Measurements from ENCODE around the gene METTL26. TPM values are rescaled to one million over a fixed set of nuclear protein-coding genes. Genes with fewer than 3 reads are reported as not detected.

The METTL26 gene
- total and polyA plus RNA-seq, 2 experiments from 2014 or later = 155 to 218 TPM

GRCh38 chr16:674214-674881 is 38.2 kb upstream of the METTL26 start:
- H3K9me2 ChIP-seq (ENCODE audit: insufficient read depth) = no peaks in the 10 kb centered on the region
- H3K4me3 ChIP-seq = no peak overlapping the region
- H3K4me1 ChIP-seq (ENCODE audit: insufficient read depth) = no peaks in the 10 kb centered on the region; the same call in 1 of the 2 replicates
- no peak for DNase-seq
- H3K27me3 ChIP-seq (replicated peaks; ENCODE audit: insufficient read depth) = no peaks in the 10 kb centered on the region
- no peak overlapping the region for H3K27ac ChIP-seq
- H3K9me3 ChIP-seq (ENCODE audit: low read depth) = no peaks in the 10 kb centered on the region
- no peak overlapping the region for H3K9ac ChIP-seq
- WGBS, 2 experiments (ENCODE audit: low coverage in 1 of 2, low lambda C conversion rate in 2 of 2, missing lambda C conversion rate in 2 of 2) = 82 to 83% methylated on average over 22 of the region's 22 CpGs
- no peak overlapping the region for H3K4me2 ChIP-seq (ENCODE audit: unreplicated experiment)
- in situ Hi-C loops (cut with MboI) = no loop called here
- H3K79me2 ChIP-seq (ENCODE audit: insufficient read depth) = peaks cover 10% of the 10 kb centered on the region
- H4K20me1 ChIP-seq (ENCODE audit: insufficient read depth) = no peaks in the 10 kb centered on the region
- no peaks in the 10 kb centered on the region for H3F3A ChIP-seq (ENCODE audit: insufficient read depth)
- no peaks in the 10 kb centered on the region for H3K36me3 ChIP-seq (ENCODE audit: low read depth)
- H2AFZ ChIP-seq = no peak overlapping the region
- no peak for TF ChIP-seq EZH2phosphoT487 (IDR thresholded peaks at IDR 0.05; ENCODE audit: insufficient read depth, low read depth)
- no peak for TF ChIP-seq EZH2 (IDR thresholded peaks at IDR 0.05; ENCODE audit: insufficient read depth, poor library complexity, severe bottlenecking)

GRCh38 chr16:673399-673991 is 37.4 kb upstream of the METTL26 start:
- peaks cover 19% of the 10 kb centered on the region for H3K79me2 ChIP-seq (ENCODE audit: insufficient read depth)
- no peaks in the 10 kb centered on the region for H3K9me3 ChIP-seq (ENCODE audit: low read depth)
- H3K4me2 ChIP-seq (ENCODE audit: unreplicated experiment) = no peak overlapping the region
- H3K9ac ChIP-seq = no peak overlapping the region
- WGBS, 2 experiments (ENCODE audit: low coverage in 1 of 2, low lambda C conversion rate in 2 of 2, missing lambda C conversion rate in 2 of 2) = 87 to 88% methylated on average over 18 of the region's 18 CpGs
- H3K9me2 ChIP-seq (ENCODE audit: insufficient read depth) = no peaks in the 10 kb centered on the region
- DNase-seq = no peak
- no peaks in the 10 kb centered on the region for H3K36me3 ChIP-seq (ENCODE audit: low read depth)
- no peak overlapping the region for H3K4me3 ChIP-seq
- no peak overlapping the region for H3K27ac ChIP-seq
- H4K20me1 ChIP-seq (ENCODE audit: insufficient read depth) = no peaks in the 10 kb centered on the region
- H3F3A ChIP-seq (ENCODE audit: insufficient read depth) = no peaks in the 10 kb centered on the region
- no peaks in the 10 kb centered on the region; the same call in 1 of the 2 replicates for H3K4me1 ChIP-seq (ENCODE audit: insufficient read depth)
- no peak overlapping the region for H2AFZ ChIP-seq
- in situ Hi-C loops (cut with MboI) = no loop called here
- TF ChIP-seq EZH2phosphoT487 (IDR thresholded peaks at IDR 0.05; ENCODE audit: insufficient read depth, low read depth) (no peak), EZH2 (IDR thresholded peaks at IDR 0.05; ENCODE audit: insufficient read depth, poor library complexity, severe bottlenecking) (no peak)
- no peaks in the 10 kb centered on the region for H3K27me3 ChIP-seq (replicated peaks; ENCODE audit: insufficient read depth)

- in situ Hi-C loops (cut with MboI) = no loop called here
- no peaks in the 10 kb centered on the region for H3K9me3 ChIP-seq (ENCODE audit: low read depth)
- H2AFZ ChIP-seq = no peak overlapping the region
- no peaks in the 10 kb centered on the region for H3K36me3 ChIP-seq (ENCODE audit: low read depth)
- no peak for DNase-seq
- H4K20me1 ChIP-seq (ENCODE audit: insufficient read depth) = no peaks in the 10 kb centered on the region
- H3F3A ChIP-seq (ENCODE audit: insufficient read depth) = no peaks in the 10 kb centered on the region
- H3K27me3 ChIP-seq (replicated peaks; ENCODE audit: insufficient read depth) = no peaks in the 10 kb centered on the region
- no peak overlapping the region for H3K4me3 ChIP-seq
- H3K27ac ChIP-seq = no peak overlapping the region
- TF ChIP-seq EZH2 (IDR thresholded peaks at IDR 0.05; ENCODE audit: insufficient read depth, poor library complexity, severe bottlenecking) = no peak
- no peak for TF ChIP-seq EZH2phosphoT487 (IDR thresholded peaks at IDR 0.05; ENCODE audit: insufficient read depth, low read depth)
- peaks cover 24% of the 10 kb centered on the region for H3K79me2 ChIP-seq (ENCODE audit: insufficient read depth)
- H3K9me2 ChIP-seq (ENCODE audit: insufficient read depth) = no peaks in the 10 kb centered on the region
- H3K4me2 ChIP-seq (ENCODE audit: unreplicated experiment) = no peak overlapping the region
- 93 to 99% methylated on average over 20 to 21 of the region's 21 CpGs for WGBS, 2 experiments (ENCODE audit: low coverage in 1 of 2, low lambda C conversion rate in 2 of 2, missing lambda C conversion rate in 2 of 2)
- H3K4me1 ChIP-seq (ENCODE audit: insufficient read depth) = no peaks in the 10 kb centered on the region; the same call in 1 of the 2 replicates
- no peak overlapping the region for H3K9ac ChIP-seq
Observed at GRCh38 chr16:672851-673250, 36.7 kb upstream of the METTL26 start.

- TF ChIP-seq EZH2phosphoT487 (IDR thresholded peaks at IDR 0.05; ENCODE audit: insufficient read depth, low read depth) = no peak
- no peak for TF ChIP-seq EZH2 (IDR thresholded peaks at IDR 0.05; ENCODE audit: insufficient read depth, poor library complexity, severe bottlenecking)
- no peaks in the 10 kb centered on the region for H3K9me3 ChIP-seq (ENCODE audit: low read depth)
Observed at GRCh38 chr16:672371-672770, 36.3 kb upstream of the METTL26 start.

More at GRCh38 chr16:672371-672770, 36.3 kb upstream of the METTL26 start:
- H3K4me1 ChIP-seq (ENCODE audit: insufficient read depth) = no peaks in the 10 kb centered on the region; the same call in 1 of the 2 replicates
- WGBS, 2 experiments (ENCODE audit: low coverage in 1 of 2, low lambda C conversion rate in 2 of 2, missing lambda C conversion rate in 2 of 2) = 90 to 92% methylated on average over 14 to 19 of the region's 19 CpGs
- no peak overlapping the region for H3K4me2 ChIP-seq (ENCODE audit: unreplicated experiment)
- H3F3A ChIP-seq (ENCODE audit: insufficient read depth) = no peaks in the 10 kb centered on the region
- H4K20me1 ChIP-seq (ENCODE audit: insufficient read depth) = no peaks in the 10 kb centered on the region
- H3K9me2 ChIP-seq (ENCODE audit: insufficient read depth) = no peaks in the 10 kb centered on the region
- no peak overlapping the region for H3K27ac ChIP-seq
- H3K27me3 ChIP-seq (replicated peaks; ENCODE audit: insufficient read depth) = no peaks in the 10 kb centered on the region
- H3K36me3 ChIP-seq (ENCODE audit: low read depth) = no peaks in the 10 kb centered on the region
- in situ Hi-C loops (cut with MboI) = no loop called here
- peaks cover 24% of the 10 kb centered on the region for H3K79me2 ChIP-seq (ENCODE audit: insufficient read depth)
- H3K9ac ChIP-seq = no peak overlapping the region
- no peak overlapping the region for H3K4me3 ChIP-seq
- no peak for DNase-seq
- H2AFZ ChIP-seq = no peak overlapping the region

All from GM23248 (cell line).